ENCODE results near the gene CA6. TPM values are rescaled to one million over a fixed set of nuclear protein-coding genes. Genes with fewer than 3 reads are reported as not detected.

The CA6 gene
- total and polyA plus RNA-seq, 2 of the 8 experiments (the other 6 are each of a cell fraction or from before 2014, with no cell fraction given) = not detected

- TF ChIP-seq ATF2 (IDR thresholded peaks at IDR 0.05; ENCODE audit: low read length) (no peak), RFX5 (IDR thresholded peaks at IDR 0.05; ENCODE audit: borderline replicate concordance, low read depth, low read length) (no peak), TAF1 (IDR thresholded peaks at IDR 0.05; ENCODE audit: low read depth, low read length) (no peak), E2F6 (IDR thresholded peaks at IDR 0.05) (no peak), JUN (IDR thresholded peaks at IDR 0.05; ENCODE audit: low read depth, low read length) (no peak), SAP30 (IDR thresholded peaks at IDR 0.05; ENCODE audit: insufficient read depth, insufficient replicate concordance, low read length) (no peak), NRF1 (IDR thresholded peaks at IDR 0.05; ENCODE audit: low read depth, low read length) (no peak)
Observed at GRCh38 chr1:8926707-8927694, 18.7 kb upstream of the CA6 start (continued).
